ENCODE results near the gene PARP14.
"Not testable (repeated sequence)": the region's sequence is repeated elsewhere in the genome, so short reads cannot be mapped to it uniquely, and the experiment has no call there.

- not testable (repeated sequence) for TF ChIP-seq EZH2 (IDR thresholded peaks at IDR 0.05; ENCODE audit: borderline replicate concordance, insufficient read depth, low read depth, low read length, poor library complexity, severe bottlenecking); CTCF (IDR thresholded peaks at IDR 0.05)
Measured at GRCh38 chr3:122651233-122651907, 29.3 kb upstream of the PARP14 start.
